Fibroblast of lung (primary cell): ENCODE results near the gene P3H4.

Experiments used
- CTCF ChIP-seq, 2 donors: IDR thresholded peaks in 1 of 2; conservative IDR thresholded peaks in 1 of 2; 1 replicate in 1 of 2; 2 replicates in 1 of 2; pipeline ENCODE4 v1.5.1; 2011 to 2012; ENCODE audit warnings: low read length in 2 of 2, control low read depth in 1 of 2, inconsistent platforms in 1 of 2, low read depth in 1 of 2, mild to moderate bottlenecking in 1 of 2
- EZH2 ChIP-seq: IDR thresholded peaks from 2 replicates; pipeline ENCODE4 v1.5.1; 2012; ENCODE audit warnings: low read length, control low read depth, mild to moderate bottlenecking; ENCODE audit errors: missing control alignments

DNA sequence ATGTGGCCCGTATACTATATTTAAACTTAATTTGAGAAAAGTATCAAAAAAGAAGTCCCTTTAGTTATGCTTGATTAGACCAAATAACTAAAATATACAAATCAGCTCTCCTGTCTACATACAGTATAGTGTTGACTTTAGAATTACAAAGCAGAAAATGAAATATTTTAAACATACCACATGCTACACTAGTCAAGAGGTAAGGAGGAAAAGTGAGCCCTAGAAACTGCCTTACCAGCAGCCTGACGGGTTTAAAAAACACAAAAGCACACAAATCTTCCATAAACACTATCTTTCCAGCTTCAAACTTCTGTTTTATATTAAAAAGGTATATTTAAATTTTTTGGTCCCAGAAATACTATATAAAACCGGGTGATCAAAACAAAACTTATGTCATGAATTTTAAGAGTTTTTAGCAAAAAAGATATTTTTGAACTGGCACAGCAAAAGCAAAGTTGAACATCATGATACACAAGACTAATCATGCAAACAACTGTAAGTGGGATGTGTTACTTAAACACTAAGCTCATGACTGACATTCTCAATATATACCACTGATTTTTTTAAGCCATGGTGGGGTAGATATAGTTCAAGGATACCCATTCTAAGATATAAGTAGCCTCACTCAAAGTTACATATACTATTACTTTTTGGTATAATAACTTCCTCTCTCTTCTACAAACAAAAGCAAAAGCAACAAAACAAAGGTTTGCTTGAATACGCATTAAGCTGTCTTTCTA is 37.7 kb upstream of the P3H4 start:
- TF ChIP-seq CTCF (conservative IDR thresholded peaks at IDR 0.05 in 1 of 2, IDR thresholded peaks at IDR 0.05 in 1 of 2; ENCODE audit: low read depth in 1 of 2, low read length in 2 of 2) (no peak), EZH2 (no peak)
